HG03060 (cell line): Measurements from ENCODE around the gene FAF1.

ENCODE experiments used
- ATAC-seq: cut with Tn5 transposase; IDR thresholded peaks from one replicate; pipeline ENCODE4 v1.9.1; 2021; ENCODE audit warnings: low read depth, moderate number of reproducible peaks; ENCODE audit not compliant: unreplicated experiment

FAF1 gene

DNA sequence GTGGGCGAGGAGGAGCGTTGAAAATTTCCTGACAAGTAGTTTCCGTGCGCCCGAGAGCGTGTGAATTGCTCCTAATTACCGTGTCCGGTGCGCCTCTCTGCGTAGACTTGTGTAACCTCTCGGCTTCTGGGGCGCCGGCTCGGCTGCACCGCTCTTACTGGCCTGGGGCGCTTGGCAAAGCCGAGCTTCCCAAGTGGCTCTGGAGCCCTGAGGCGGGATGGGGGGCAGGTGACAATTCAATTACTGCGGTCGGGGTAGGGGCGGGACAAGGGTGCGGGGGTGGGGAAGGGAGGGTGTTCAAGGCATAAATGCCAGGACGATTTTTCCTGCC is 536.4 kb downstream of the FAF1 start:
- ATAC-seq = no peak

DNA sequence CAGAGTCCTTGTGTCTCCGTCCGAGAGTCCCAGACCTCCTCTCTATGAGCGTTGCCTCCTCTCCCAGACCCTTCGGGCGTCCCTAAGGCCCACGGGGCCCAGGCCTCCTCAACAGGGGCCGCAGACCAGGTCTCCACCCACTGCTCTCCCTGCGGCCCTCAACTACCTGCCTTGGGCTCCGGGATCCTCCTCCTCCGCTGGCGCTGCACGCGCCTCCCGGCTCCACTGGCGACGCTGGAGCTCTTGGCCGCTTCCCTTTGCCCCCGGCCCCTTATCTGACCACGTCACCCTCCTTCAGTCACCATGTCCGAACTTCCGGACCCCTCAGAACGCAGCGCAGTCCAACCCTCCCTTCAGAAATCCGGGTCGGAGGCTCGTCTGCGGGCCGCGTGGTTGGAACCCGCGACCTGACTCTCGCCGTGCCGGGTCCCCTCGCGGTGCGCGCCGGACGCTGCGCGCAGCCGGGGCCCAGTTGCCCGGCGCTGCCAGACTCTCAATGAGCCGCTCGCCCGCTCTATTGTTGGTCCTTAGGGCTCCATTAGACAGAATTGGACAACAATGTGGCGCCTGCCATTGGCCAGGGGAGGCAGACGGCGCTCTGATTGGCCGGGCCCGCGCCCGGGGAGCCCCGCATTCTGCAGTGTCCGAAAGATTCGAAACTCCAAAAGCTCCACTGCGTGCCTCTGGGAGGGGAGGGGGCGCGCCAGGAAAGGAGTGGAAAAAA is 537.0 kb downstream of the FAF1 start, which contains the start of gene DMRTA2:
Gene DMRTA2, minus strand, starts transcription at position 498 of the 724 bp plus-strand sequence. CDS start 1,907 bp downstream, outside the sequence.
- no peak for ATAC-seq

DNA sequence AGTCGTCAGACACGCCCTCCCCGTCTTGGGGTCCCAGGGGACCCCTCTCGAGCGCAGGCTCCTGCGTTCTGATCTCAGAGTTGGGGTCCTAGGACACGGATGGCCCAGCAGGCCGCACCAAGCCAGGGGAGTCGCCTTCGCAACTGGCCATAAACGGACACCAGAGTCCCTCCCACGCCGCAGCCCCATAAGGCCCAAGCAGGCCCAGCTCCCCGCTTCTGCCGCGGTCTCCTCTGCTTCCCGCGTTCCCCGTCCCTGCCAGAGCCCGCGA is 537.5 kb downstream of the FAF1 start:
- ATAC-seq = no peak

DNA sequence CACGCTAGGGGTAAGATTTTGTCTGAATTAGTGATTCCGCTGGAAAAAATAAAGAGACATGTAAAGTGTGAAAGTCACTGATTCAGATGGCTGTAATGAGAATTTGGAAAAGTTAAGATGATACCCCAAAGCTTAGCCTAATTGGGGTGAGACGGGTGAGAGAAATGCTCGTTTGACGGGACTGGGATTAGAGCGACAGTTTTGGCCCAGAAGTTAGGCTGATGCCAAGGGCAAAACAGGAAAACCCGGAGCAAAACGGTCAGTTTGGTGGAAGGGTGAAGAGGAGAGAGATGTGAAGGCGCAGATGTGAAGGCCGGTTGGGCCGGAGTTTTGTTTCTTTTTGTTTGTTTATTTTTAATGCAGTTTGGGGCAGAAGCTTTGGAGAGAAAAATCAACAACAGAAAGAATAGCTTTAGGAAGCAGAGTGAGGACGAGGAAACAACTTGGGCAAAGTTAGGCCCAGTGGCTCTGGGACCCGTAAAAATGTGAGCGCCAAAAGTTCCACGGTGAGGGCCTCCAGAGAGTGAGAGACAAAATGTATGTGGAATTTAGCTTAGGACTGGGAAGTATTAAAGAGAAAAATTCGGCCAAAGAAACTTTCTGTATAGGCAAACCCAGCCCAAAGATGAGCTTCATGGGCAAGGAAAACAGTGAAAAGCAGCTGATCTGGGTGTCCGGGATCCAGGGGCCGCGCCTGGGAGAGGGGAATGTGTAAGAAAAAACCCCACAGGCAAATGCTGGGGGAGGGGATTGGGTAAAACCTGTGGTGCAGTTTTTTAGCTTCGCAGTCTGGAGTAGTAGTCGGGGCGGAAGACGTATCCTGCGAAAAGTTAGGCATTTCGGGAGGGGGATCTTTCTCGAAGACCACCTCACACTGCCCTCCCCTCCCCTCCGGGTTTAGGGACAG is 538.0 kb downstream of the FAF1 start:
- no peak for ATAC-seq

DNA sequence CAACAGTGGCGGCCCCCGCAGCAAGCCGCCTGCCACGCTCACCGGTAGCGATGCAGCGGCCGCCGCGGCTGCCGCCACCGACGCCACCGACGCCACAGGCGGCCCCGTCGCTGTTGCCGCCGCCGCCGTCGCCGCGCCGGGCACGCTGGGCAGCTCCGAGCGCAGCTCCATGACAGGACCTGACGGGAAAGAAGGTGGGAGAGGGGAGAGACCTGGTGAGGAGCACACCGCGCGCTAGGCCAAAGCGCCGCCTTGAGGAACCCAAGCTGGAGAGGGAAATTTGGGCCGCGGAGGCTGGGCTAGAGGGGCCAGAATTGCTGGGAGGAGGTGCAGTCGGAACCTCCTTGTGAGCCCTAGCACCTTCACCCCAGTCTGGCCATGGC is 538.7 kb downstream of the FAF1 start:
- no peak for ATAC-seq

DNA sequence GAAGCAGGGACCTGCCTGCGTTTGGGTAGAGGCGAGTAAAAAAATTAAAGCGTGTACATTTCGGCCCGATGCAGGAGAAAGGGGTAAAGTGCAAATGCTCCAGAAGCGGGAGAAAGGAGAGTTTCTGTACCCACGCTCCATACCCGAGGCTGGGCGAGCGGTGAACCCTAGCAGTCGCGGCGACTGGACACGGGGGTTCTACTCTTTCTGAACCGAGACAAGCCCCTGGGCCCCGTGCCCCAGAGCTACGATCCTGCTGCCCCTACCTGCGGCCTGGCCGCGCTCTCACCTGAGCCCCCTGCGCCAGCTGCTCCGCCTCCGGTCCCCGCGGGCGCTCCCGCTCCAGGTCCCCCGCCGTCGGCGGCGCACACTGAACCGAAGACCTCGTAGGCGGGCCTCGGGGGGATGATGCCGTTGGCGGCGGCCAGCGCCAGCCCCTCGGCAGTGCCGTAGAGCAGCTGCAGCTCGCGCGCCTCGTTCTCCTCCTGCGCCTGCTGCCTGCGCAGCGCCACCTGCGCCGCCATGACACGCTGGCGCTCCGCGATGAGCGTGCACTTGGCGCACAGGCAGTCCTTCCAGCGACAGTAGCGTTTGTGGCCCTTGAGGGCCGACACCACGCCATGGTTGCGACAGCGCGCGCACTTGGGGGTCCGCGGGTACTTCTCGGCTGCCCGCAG is 539.2 kb downstream of the FAF1 start:
- ATAC-seq = no peak

DNA sequence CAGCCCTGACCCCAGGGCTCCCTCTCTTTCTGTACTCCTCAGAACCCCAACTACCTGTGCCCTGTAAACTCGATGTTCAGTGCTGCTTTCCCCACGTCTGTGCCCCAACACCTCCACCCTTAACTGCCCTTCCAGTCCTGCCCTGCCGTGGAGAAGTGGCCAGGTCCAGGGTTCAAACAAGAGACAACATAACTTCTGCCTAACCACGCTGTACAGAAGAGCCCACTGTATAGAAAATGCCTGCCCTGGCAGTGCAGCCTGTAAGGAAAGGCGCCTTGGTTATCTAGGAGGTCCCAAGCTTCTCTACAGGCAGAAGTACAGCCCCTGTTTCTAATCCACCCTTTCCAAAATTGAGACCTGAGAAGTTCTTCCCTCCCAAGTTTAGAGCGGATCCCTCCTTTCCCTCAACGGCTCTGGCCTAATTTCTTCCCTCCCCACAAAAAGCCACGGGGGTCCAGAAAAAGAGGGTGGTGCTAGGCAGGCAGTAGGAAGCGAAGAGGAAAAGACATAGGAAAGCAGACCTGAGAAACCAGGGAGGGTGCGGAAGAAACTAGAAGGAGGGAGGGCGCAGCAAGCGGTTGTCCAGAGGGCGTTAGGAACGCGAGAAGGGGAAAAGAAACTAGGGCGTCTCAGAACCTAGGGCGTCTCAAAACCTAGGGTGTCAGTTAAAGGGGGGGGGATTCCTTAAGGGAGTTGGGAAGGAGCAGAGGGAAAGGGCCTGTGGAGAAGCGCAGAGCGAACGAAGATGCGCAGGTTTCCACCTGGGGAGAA is 540.0 kb downstream of the FAF1 start:
- no peak for ATAC-seq

DNA sequence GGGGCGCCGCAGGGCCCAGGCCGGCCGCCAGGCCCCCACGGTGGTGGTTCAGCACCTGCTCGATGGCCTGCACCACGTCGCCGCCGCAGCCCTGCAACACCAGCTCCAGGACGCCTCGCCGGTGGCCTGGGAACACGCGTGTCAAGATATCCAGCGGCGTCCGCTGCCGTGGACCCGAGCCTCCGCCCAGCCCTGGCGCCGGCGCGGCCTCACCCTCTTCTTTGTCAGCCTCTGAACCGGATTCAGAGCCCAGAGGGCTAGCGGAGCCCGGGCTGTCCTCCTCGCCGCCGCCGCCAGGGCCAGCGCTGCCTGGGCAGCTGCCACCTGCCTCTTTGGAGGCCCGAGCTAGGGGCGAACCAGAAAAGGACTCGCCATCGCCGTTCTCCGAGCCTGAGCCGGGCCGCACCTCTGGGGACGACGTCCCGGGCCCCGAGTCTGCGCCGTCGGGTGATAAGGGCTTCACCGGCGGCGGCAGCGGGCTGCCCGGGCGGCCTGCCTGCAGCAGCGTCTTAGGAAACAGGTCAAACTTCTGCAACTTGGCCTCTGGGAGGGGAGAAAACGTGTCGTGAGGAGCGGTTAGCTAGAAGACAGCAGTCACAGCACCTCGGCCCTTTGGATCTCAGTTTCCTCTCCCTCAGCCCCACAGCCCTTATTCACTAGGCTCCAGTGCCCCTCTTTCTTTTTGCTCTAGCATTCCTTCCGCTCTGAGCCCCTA is 540.7 kb downstream of the FAF1 start:
- ATAC-seq = no peak

DNA sequence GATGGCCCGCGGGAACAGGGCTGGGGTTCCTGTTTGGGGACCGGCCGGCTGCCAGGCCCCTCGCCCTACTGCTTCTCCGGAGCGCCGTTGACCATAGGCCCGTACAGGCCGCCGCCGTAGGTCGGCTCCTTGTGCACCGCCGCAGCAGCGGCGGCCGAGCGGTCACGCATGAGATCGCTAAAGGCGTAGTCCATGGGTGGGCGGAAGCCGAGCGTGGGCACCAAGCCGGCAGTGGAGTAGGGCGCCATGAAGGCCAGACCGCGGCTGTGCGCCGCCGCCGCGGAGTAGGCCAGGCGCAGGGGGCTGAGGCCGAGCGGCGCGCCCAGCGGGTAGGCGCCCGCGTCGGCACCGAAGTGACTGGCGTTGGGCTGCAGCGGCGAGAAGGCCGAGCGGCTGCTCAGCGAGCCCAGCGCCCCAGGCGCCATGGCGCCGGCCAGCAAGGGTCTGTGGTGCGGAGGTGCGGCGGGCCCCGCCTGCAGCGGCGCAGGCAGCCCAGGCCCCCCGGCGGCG is 541.4 kb downstream of the FAF1 start:
- no peak for ATAC-seq

DNA sequence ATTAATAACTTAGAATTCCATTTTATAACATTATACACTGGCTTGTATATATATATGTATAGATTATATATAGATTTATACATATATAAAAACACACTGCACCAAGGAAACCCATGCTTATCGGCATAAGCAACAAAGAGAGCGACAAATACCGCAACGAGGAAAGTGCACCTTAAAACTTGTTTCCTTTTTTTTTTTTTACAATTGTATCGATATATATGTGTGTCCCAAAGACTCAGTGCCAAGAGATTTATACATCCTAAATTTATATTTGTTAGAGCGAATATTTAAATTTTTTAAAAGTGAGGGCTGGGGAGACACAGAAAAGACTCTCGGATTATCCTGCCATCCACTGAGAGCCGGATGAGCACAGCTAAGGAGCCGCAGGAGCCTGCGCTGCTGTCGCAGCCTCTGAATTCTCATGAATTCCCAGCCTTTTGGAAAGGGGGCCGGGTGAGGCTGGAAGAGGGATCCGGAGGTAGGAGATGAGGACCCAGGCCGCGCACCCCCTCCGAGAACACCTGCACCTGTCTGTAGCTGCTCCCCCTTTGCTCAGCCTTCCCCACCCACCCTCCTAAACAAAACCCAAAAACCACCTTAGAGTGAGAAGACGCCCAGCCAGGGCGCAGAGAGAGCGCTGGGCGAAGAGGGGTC is 542.0 kb downstream of the FAF1 start:
- no peak for ATAC-seq

DNA sequence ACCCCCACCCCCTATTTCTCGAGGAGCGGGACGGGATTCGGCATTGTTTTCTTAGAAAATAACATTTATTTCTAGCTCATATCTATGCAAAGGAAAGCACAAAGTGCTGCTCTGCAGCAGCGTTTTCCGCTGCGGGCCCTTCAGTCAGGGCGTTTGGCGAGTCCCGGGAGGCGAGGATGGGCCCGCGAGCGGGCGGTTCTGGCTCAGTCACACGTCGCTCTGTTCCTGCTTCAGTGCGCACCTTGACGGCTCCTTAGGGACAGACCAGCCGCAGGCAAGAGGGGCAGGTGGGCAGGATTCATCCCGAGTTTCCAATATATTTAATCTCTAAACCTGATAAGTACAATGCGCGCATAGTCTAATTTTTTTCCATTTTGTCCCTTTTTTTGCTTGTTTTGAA is 542.6 kb downstream of the FAF1 start:
- no peak for ATAC-seq

DNA sequence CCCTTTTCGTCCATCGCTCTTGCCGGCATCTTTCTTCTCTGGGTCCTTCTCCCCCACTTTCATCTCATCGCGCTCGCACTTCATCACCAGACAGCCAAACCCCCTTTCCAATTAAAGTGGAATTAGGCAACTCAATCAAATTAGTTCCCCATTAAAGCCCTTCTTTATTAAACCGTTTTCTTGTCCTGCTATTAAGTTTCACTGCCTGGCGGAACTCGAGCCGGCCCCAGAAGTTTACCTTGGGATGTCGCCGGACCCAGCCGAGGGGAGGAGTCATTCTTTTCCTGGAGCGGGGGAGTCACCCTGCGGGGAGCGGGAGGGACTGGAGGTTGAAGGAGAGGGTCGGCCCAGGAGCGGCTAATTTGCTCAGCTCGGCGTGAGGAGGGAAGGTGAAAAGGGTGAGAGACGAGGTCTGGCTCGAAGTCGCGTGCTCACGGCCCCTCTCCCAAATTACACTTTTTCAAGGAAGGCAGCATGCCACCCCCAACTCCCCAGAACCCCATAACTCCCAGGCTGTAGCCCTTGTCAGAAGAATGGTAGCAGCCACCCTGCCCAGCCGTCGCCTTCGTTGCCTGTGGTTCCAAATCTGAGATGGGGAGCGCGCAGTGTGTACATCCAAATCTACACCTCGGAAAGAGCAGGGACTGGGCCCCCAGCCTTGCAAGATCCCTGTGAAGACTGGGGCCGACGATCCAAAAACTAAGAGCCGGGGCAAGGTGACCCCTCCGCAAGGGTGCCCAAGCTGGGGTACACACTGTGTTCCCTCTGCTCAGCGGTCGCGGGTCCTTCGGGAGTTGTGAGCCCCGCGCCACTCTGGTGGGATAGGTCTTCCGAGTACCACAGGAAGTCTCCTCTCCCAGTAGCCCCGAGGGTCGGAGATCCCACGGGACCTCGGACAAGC is 543.3 kb downstream of the FAF1 start:
- no peak for ATAC-seq

DNA sequence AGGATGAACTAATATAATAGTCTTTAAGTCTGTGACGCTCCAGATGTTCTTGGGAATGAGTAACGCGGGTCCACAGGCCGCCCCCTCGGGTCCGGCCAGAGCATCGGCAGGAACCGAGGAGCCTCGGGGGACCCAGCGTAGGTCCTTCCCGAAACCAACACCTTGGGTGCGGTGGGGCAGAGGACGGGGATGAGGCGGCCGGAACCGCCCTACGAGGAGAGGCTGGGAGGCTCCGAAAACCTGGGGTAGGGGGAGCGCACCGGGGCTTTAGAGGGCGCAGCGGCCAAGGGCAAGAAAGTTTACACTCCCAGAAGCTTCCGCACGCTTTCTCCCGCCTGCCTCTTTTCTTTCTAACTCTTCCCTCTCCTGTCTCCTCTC is 543.9 kb downstream of the FAF1 start:
- no peak for ATAC-seq

DNA sequence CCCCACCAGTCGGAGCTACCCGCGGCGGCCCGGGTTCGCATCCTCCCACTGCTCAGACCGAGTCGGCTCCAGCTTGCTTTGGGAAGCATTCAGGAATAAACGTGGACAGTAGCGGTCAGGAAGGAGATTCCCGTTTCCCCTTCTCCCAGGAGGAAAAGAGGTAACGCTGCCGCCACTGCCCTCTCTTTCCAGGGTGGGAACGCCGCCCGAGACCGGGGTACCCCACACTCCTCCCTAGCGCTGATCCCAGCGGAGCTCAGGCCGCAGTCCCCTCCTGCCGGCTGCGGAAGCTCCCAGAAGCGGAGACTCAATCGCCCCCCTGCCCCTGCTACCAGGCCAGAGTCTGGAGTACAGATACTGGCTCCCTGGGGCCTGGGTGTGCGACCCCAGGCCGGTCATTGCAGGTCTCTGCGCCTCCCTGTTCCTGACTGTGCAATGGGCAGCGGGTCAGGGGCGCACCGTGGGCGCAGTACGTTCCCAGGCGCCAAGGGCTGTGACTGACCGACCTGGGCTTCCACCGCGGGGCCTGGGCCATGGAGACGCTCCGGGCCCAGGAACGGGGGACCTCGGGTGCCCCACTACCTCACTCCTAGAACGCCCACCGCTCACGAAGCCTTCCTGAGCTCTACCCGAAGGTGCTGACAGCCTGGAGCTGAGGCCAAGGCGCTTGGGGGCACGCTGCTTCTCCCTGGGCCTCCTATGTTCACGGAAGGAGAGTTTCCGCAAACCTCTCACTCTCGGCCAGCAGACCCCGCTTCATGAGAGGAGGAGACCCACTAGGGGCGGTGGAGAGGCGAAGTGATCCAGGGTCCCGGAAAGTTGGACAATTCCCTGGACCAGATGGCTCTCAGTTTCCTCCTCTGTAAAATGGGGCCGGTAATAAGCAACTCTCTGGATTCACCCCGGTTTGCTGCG is 544.6 kb downstream of the FAF1 start:
- ATAC-seq = no peak

DNA sequence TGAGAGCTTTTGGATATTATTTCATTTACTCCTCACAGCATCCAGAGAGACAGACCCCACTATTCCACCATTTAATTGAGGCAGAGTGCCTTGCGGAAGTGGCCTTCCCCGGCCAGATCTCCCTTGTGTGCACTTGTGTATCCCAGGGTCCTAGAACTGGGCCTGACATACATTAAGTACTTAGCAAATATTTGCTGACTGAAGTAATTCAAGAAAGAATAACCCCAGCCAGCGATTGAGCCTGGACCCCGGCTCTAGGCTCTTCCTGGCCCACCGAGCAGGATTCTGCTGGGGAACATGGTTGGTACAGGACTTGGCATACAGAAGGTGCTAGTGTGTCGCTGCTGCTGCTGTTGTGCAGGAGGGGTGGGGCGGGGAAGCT is 545.2 kb downstream of the FAF1 start:
- ATAC-seq = no peak

DNA sequence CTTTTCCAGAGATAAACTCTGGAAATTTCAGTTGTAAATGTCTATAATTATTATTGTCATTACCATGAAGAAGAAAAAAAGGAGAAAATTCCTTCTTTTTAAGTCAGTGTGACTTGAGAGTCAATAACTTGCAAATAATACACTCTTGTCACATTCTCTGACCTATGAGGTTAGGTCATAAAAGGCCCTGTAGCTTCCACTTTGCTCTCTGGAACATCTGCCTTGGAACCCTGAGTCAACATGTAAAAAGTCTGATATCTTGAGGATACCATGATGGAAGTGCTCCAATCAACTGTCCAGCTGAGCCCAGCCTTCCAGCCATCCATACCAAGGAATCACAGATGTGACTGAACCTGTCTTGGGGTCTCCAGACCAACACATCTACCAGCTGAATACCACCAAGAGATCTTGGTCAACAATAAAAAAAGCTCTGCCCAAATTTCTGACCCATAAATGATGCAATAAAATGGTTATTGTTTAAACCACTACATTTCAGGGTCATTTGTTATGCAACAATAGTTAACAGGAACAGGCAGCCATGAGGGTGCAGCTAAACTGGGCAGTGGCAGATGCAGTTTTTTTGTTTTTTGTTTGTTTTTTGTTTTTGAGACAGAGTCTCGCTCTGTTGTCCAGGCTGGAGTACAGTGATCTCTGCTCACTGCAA is 547.1 kb downstream of the FAF1 start:
- ATAC-seq = no peak

DNA sequence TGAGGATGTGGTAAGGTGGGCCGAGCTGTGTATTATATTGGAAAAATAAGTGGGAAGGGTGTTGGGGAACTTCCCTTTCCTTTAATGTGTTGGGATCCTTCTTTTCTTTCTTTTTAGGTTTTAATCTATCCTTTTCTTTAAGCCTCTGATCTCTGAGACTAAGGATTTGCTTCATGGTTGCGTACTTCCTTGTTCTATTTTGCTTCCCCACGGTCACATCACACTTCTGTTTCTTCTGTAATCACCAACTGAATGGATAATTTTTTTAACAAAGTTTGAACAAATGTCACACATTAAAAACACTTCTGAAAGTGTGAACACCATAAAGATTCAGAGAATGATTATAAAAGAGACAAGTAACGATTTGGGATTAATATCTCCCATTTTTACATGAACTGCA is 554.3 kb downstream of the FAF1 start:
- no peak for ATAC-seq
